Stimulated activated CD8-positive, alpha-beta memory T cell treated with anti-CD3 and anti-CD28 coated beads, Interleukin-7, amount 100 ng/mL, for 1 hour (primary cell): ENCODE measurements around the gene SERPIND1.
"Not testable (repeated sequence)": the region's sequence is repeated elsewhere in the genome, so short reads cannot be mapped to it uniquely, and the experiment has no call there.

Experiments
- DNase-seq, 2 donors: peaks; one replicate each; pipeline ENCODE4 v3.0.0-alpha.2; 2020; ENCODE audit warnings: low read depth in 2 of 2

Gene SERPIND1

GRCh38 chr22:20746431-20747189 is 27.3 kb upstream of the SERPIND1 start:
- no peak for DNase-seq

DNA sequence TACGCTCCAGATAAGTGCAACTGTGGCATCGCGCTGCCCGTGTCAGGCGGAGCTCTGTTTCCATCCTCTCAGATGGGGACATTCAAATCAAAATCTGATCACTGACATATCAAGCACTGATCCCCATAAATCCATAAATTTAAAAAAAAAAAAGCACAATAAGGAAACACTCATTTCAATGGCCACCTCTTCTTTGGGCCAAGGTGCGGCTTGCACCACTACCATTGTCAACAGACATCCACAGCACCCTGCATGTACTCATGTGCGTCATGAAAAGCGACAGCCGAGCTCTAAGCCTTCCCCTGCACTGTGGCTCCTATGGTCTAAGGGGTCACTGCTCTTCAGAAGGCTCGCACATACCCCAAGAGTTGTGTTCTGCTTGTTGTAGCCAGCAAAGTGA is 26.7 kb upstream of the SERPIND1 start:
- no peak for DNase-seq

- DNase-seq: no peak
Measured at GRCh38 chr22:20748082-20748481, 25.8 kb upstream of the SERPIND1 start.

DNA sequence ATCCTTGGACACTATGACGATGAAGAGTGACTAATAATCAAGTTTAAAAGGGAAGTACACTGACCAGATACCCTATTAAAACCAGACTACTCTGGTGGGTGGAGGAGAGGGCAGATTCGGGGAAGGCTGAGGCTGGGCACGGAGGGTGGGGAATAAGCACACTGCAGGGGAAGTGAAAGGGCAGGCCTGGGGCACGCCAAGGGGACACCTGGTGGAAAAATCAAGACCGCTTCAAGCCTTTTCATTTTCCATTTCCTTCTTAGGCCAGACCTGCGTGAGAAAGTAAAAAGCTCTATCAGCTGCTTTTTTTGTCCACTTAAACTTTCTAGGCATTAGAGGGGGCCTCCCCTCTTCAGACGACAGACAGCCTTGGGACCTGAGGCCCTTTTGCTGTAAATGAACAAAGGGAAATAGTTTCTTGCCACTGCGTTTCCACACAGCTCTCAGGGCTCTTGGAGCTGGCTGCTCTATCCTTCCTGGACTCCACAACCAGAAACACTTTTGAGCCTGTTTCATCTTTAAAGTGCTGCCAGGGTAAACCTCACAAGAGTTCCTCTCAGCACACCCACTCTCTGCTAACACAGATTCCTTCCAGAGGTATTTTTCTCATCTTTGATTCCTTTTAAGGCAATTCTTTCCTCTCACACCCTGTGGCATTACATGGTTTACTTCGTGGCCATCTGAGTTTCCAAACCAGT is 25.0 kb upstream of the SERPIND1 start:
- DNase-seq: no peak

DNA sequence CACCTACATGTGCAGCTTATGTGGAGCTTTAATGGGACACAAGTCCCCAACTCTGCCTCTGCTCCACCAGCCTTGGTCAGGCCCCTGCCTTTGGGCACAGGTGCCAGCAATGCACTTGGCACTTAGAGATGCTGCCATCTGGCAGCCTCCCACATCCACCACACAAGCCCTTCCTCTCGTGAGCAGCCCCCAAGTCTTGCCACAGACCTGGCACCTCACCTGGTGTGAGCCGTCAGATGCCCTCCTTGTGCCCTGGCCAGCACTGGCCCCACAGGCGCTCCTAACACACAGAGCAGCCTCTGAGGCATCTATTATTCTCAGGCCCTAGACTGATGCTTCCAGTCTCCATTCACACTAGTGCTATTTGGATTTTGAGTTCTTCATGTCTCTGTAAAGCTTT is 24.5 kb upstream of the SERPIND1 start:
- no peak for DNase-seq

- DNase-seq: no peak
Measured at GRCh38 chr22:20750461-20751184, 23.3 kb upstream of the SERPIND1 start.

- no peak for DNase-seq
Measured at GRCh38 chr22:20751185-20751851, 22.6 kb upstream of the SERPIND1 start.

- DNase-seq: no peak
Measured at GRCh38 chr22:20752104-20752741, 21.7 kb upstream of the SERPIND1 start.

DNA sequence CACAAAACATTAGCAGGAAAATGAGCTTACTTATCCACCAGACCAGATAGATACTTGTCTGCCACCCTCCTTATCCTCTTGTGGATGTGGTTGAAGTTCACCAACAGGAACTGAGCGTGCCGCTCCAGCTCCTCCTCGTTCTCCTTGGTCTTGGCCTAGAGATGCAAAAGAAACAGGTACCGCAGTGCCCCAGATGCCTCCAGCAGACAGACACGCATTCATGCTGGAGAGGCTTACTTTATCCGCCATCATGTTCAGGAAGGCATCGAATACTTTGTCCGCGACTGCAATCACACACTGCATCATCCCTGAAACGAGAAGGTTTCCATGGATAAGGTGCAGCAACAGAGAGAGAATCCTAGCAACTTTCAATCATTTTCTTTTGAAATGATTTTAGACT is 21.0 kb upstream of the SERPIND1 start:
- DNase-seq: no peak

DNA sequence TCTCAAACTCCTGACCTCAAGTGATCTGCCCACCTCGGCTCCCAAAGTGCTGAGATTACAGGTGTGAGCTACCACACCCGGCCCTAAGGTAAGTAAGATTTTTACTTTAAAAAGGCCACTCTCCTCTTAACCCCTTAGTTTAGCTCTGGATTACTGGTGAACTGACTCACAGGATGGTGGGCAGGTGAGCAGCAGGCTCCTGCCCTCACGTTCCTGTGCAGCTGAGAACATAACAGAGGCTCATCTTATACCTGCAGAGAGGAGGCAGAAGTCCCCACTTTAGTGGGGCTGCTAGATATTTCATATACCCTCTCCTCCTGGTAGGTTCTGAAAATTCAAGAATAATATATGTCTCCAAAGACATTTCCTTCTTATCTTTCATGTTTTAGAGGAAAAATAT is 17.1 kb upstream of the SERPIND1 start:
- no peak for DNase-seq

DNA sequence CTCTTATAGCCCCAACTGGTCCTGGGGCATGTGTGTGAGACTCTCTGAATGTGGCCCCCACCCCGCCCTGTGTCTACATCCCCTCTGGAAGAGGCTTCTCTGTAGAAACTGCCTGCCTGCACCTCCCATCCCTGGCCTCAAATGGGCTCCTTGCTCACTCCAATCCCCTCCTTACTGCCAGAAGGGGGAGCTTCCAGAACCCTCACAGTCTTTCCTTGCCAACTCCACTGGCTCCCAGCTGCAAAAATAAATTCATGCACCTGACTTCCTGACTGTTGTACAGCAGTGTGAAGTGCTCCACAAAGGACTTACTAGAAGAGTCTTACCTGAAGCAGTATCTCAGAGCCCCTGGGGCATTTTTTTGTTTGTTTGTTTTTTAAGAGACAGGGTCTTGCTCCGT is 15.2 kb upstream of the SERPIND1 start:
- no peak for DNase-seq

- no peak for DNase-seq
Measured at GRCh38 chr22:20760084-20760483, 13.8 kb upstream of the SERPIND1 start.

DNA sequence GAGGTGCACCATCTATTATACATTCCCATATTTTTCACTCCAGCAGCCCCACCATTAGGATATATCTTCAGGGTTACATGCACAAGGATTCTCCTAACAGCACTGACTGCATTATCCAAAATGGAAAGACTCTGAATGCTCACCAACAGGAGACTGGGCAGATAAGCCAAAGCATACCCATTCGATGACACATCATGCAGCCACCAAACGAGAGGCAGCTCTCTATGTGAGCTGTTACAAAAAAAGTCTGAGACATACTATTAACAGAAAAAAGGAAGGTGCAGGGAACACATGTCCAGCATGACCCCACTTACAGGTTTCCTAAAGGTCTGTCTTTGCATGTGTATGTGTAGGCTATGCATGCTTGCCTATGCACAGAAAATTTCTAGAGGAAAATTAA is 12.4 kb upstream of the SERPIND1 start:
- no peak for DNase-seq

DNA sequence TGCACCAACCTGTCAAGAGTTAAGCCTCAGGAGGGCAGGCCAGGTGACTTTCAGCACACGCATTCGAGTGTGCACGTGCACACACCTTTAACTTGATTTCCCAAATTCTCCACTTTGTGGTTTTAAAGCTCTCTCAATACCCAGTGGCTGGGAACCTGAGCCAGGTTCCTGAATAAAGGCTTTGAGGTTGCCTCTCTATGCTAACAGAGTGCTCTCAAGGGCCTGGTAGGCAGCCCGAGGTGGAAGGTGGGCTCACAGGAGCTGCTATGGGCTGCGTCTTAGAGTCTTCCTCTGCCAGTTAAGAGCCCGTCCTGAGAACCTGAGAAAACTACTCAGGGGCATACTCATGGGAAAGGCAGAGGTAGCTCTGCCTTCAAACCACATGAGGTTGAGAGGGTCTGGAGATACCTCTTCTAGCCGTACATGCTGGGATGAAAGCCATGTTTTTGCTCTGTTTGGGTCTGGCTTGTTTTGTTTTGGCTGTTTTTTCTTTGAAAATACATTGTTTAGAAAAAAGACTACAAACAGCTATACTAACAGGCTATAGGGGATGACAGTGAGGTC is 11.6 kb upstream of the SERPIND1 start:
- DNase-seq: no peak

GRCh38 chr22:20763630-20764470 is 10.1 kb upstream of the SERPIND1 start:
- no peak for DNase-seq

GRCh38 chr22:20764471-20764720 is 9.5 kb upstream of the SERPIND1 start:
- DNase-seq: no peak

- no peak for DNase-seq
Measured at GRCh38 chr22:20764729-20765128, 9.2 kb upstream of the SERPIND1 start.

GRCh38 chr22:20765938-20766337 is 8.0 kb upstream of the SERPIND1 start:
- DNase-seq: no peak

DNA sequence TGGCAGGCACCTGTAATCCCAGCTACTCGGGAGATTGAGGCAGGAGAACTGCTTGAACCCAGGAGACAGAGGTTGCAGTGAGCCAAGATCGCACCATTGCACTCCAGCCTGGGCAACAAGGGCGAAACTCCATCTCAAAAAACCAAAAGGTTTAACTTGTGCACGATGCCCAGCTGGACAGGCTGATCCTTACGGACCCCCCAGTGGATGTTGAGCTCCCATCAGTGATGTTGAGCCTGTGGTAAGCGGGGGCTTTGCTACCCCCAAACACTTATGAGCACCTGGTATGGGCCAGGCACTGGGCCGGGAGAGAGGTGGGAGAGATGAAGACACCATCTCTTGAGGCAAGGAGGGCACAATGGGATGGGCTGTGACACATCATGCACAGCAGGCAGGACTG is 7.4 kb upstream of the SERPIND1 start:
- no peak for DNase-seq

GRCh38 chr22:20769496-20769826 is 4.5 kb upstream of the SERPIND1 start:
- not testable (repeated sequence) for DNase-seq
